Measurements from ENCODE around the gene SYNGAP1. TPM values are rescaled to one million over a fixed set of nuclear protein-coding genes. Genes with fewer than 3 reads are reported as not detected.

The SYNGAP1 gene
- total RNA-seq, 1 donor from 2014 or later = 6.5 TPM

- Histone ChIP-seq H3K27ac (replicated peaks) (no peak overlapping the region), H3K4me3 (no peak overlapping the region), H3K9me3 (replicated peaks) (no peaks in the 10 kb centered on the region), H3K4me1 (no peaks in the 10 kb centered on the region), H3K36me3 (no peaks in the 10 kb centered on the region), H3K27me3 (ENCODE audit: low read depth) (peaks cover 14% of the 10 kb centered on the region)
- DNase-seq = no peak
- no peak for TF ChIP-seq CTCF (IDR thresholded peaks at IDR 0.05; ENCODE audit: borderline replicate concordance)
- intact Hi-C loops (cut with micrococcal nuclease) = no loop called here
Observed at GRCh38 chr6:33492093-33492492, 72.2 kb downstream of the SYNGAP1 start.

- DNase-seq = no peak
- no peaks in the 10 kb centered on the region for H3K4me1 ChIP-seq
- intact Hi-C loops (cut with micrococcal nuclease) = no loop called here
- H3K9me3 ChIP-seq (replicated peaks) = no peaks in the 10 kb centered on the region
- H3K36me3 ChIP-seq = no peaks in the 10 kb centered on the region
- no peak overlapping the region for H3K27ac ChIP-seq (replicated peaks)
- no peaks in the 10 kb centered on the region for H3K27me3 ChIP-seq (ENCODE audit: low read depth)
- H3K4me3 ChIP-seq = no peak overlapping the region
- no peak for TF ChIP-seq CTCF (IDR thresholded peaks at IDR 0.05; ENCODE audit: borderline replicate concordance)
Observed at GRCh38 chr6:33497157-33497556, 77.3 kb downstream of the SYNGAP1 start.

GRCh38 chr6:33502486-33502885 lies 82.6 kb downstream of the SYNGAP1 start:
- H3K4me1 ChIP-seq = peaks cover 8% of the 10 kb centered on the region
- no peak overlapping the region for H3K27ac ChIP-seq (replicated peaks)
- no peaks in the 10 kb centered on the region for H3K36me3 ChIP-seq
- H3K27me3 ChIP-seq (ENCODE audit: low read depth) = no peaks in the 10 kb centered on the region
- H3K9me3 ChIP-seq (replicated peaks) = peaks cover 8% of the 10 kb centered on the region
- DNase-seq = no peak
- intact Hi-C loops (cut with micrococcal nuclease) = no loop called here
- TF ChIP-seq CTCF (IDR thresholded peaks at IDR 0.05; ENCODE audit: borderline replicate concordance) = no peak
- no peak overlapping the region for H3K4me3 ChIP-seq

GRCh38 chr6:33504486-33504885 lies 84.6 kb downstream of the SYNGAP1 start:
- TF ChIP-seq CTCF (IDR thresholded peaks at IDR 0.05; ENCODE audit: borderline replicate concordance) = no peak
- H3K36me3 ChIP-seq = no peaks in the 10 kb centered on the region
- intact Hi-C loops (cut with micrococcal nuclease) = no loop called here
- H3K4me1 ChIP-seq = peaks cover 17% of the 10 kb centered on the region
- H3K27ac ChIP-seq (replicated peaks) = no peak overlapping the region
- H3K9me3 ChIP-seq (replicated peaks) = peaks cover 8% of the 10 kb centered on the region
- DNase-seq = no peak
- H3K27me3 ChIP-seq (ENCODE audit: low read depth) = no peaks in the 10 kb centered on the region
- H3K4me3 ChIP-seq = no peak overlapping the region

Small RNA genes lying within 50 kb of the gene (microRNA-seq; reads per million reads assigned to microRNA genes)
- gene MIR5004 = not detected

Other genes starting within 250 kb of the SYNGAP1 start
- gene COL11A2, start 227.6 kb upstream of the SYNGAP1 start, total RNA-seq = 1.3 TPM
- gene RXRB, start 219.4 kb upstream of the SYNGAP1 start, total RNA-seq = 40.3 TPM
- 50.5 TPM for gene SLC39A7, start 219.2 kb upstream of the SYNGAP1 start, total RNA-seq
- 18.2 TPM for gene HSD17B8, start 215.4 kb upstream of the SYNGAP1 start, total RNA-seq
- gene RING1, start 211.6 kb upstream of the SYNGAP1 start, total RNA-seq = 28.4 TPM
- gene VPS52, start 148.2 kb upstream of the SYNGAP1 start, total RNA-seq = 35.1 TPM
- gene RPS18, start 148.0 kb upstream of the SYNGAP1 start, total RNA-seq = 950 TPM
- 7.5 TPM for gene B3GALT4, start 142.9 kb upstream of the SYNGAP1 start, total RNA-seq
- 13.3 TPM for gene WDR46, start 130.8 kb upstream of the SYNGAP1 start, total RNA-seq
- gene PFDN6, start 130.5 kb upstream of the SYNGAP1 start, total RNA-seq = 47.8 TPM
- gene RGL2, start 121.1 kb upstream of the SYNGAP1 start, total RNA-seq = 59.4 TPM
- 92.3 TPM for gene TAPBP, start 106.0 kb upstream of the SYNGAP1 start, total RNA-seq
- gene ZBTB22, start 102.3 kb upstream of the SYNGAP1 start, total RNA-seq = 13.3 TPM
- 17.7 TPM for gene DAXX, start 97.1 kb upstream of the SYNGAP1 start, total RNA-seq
- gene KIFC1, start 28.2 kb upstream of the SYNGAP1 start, total RNA-seq = 0.49 TPM
- gene PHF1, start 9.1 kb upstream of the SYNGAP1 start, total RNA-seq = 52.2 TPM
- gene CUTA, start 2.0 kb upstream of the SYNGAP1 start, total RNA-seq = 107 TPM
- gene ZBTB9, start 34.5 kb downstream of the SYNGAP1 start, total RNA-seq = 4.9 TPM
- 19.7 TPM for gene BAK1, start 160.2 kb downstream of the SYNGAP1 start, total RNA-seq
- 5.6 TPM for gene ITPR3, start 201.3 kb downstream of the SYNGAP1 start, total RNA-seq

All from left ventricle myocardium inferior (tissue), 1 donor.